ENCODE data around the gene NDUFB7. TPM values are rescaled to one million over a fixed set of nuclear protein-coding genes. Genes with fewer than 3 reads are reported as not detected.

The NDUFB7 gene
- total RNA-seq, 1 experiment from 2014 or later, result 155 TPM

DNA sequence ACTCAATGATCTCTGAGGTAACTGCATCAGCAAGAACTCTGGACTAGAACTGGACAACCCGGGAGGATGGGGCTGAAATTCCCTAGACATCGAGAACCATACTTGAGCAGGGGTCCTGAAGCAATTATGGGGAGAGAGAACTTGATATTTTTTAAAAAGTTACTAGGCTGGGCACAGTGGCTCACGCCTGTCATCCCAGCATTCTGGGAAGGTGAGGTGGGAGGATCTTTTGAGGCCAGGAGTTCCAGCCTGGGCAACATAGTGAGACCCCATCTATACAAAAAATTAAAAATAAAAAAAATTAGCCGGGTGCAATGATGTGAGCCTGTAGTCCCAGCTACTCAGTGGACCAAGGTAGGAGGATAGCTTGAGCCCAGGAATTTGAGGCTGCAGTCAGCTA lies 51.3 kb downstream of the NDUFB7 start:
- H3K56ac ChIP-seq (ENCODE audit: insufficient read length, low read depth, low read length), result no peak overlapping the region
- Mint-ChIP-seq H3K36me3 (ENCODE audit: insufficient read depth in 1 of 3, low read depth in 3 of 3) (peaks cover 16 to 18% (median 16%) of the 10 kb centered on the region in 3 experiments; a peak in 6 of 7 replicates), H3K4me1 (peaks cover 26 to 30% of the 10 kb centered on the region in 2 experiments), H3K27me3 (ENCODE audit: low read depth) (no peaks in the 10 kb centered on the region; the same call in 1 of the 2 replicates), H3K4me3 (no peak overlapping the region), H3K9me3 (no peaks in the 10 kb centered on the region), H3K27ac (no peak overlapping the region)
- no peak overlapping the region for H4K8ac ChIP-seq (replicated peaks; ENCODE audit: insufficient read length, low read depth, low read length)
- no CpG with 5 or more reads among the region's 4 CpGs for WGBS (ENCODE audit: extremely low coverage, insufficient read length, low lambda C conversion rate)
- peaks cover 9% of the 10 kb centered on the region for H3K23me2 ChIP-seq (ENCODE audit: insufficient read length, low read depth, low read length, poor library complexity, severe bottlenecking)
- no peaks in the 10 kb centered on the region for H4K20me1 ChIP-seq (ENCODE audit: control insufficient read depth, insufficient read depth, insufficient read length)
- H3K79me2 ChIP-seq (ENCODE audit: insufficient read depth, low read length), result peaks cover 14% of the 10 kb centered on the region; the same call in 1 of the 2 replicates
- H3K9ac ChIP-seq (ENCODE audit: extremely low read depth, insufficient read length, low read length), result no peak overlapping the region
- no peak overlapping the region for H2BK12ac ChIP-seq (ENCODE audit: insufficient read length, low read depth, low read length)
- no peak for TF ChIP-seq CTCF (conservative IDR thresholded peaks at IDR 0.05)
- no peak overlapping the region for H2BK20ac ChIP-seq (ENCODE audit: low read depth, low read length, poor library complexity, severe bottlenecking)
- no peak overlapping the region for H2BK15ac ChIP-seq (ENCODE audit: low read depth, low read length)
- no peak overlapping the region for H3K27ac ChIP-seq (ENCODE audit: insufficient read length, low read depth, low read length)
- no peak overlapping the region for H4K5ac ChIP-seq (ENCODE audit: insufficient read length, low read depth, low read length)
- H3K23ac ChIP-seq (ENCODE audit: insufficient read length, low read depth, low read length), result no peak overlapping the region
- DNase-seq, result no peak
- no peaks in the 10 kb centered on the region for H3K27me3 ChIP-seq (ENCODE audit: insufficient read depth, low read length)
- no peak overlapping the region for H2AFZ ChIP-seq (ENCODE audit: low read length)
- H4K91ac ChIP-seq (ENCODE audit: insufficient read length, low read depth, low read length), result no peak overlapping the region
- H3K18ac ChIP-seq (ENCODE audit: insufficient read length, low read depth, low read length), result no peak overlapping the region
- no peak overlapping the region for H2AK5ac ChIP-seq (ENCODE audit: insufficient read length, low read length)
- no peak overlapping the region for H3K4me2 ChIP-seq (ENCODE audit: insufficient read depth, insufficient read length, low read length)
- H3K14ac ChIP-seq (ENCODE audit: insufficient read depth, low read length), result no peak overlapping the region
- H3K4me1 ChIP-seq (ENCODE audit: insufficient read depth, low read length), result no peaks in the 10 kb centered on the region
- no peak overlapping the region for H2BK5ac ChIP-seq (ENCODE audit: insufficient read length, low read length)
- H3T11ph ChIP-seq (ENCODE audit: low read length), result no peak overlapping the region
- peaks cover 9% of the 10 kb centered on the region for H3K79me1 ChIP-seq (ENCODE audit: insufficient read depth, low read depth, low read length, poor library complexity, severe bottlenecking)
- no peak overlapping the region for H2BK120ac ChIP-seq (ENCODE audit: low read depth, low read length, poor library complexity, severe bottlenecking)
- H3K9me3 ChIP-seq (ENCODE audit: control insufficient read depth, low read depth, low read length), result no peaks in the 10 kb centered on the region
- no peak overlapping the region for H3K4ac ChIP-seq (ENCODE audit: low read depth, low read length)
